Measurements from ENCODE around the gene SLCO2B1.

GRCh38 chr11:75114465-75114864 is 36.4 kb upstream of the SLCO2B1 start:
- TF ChIP-seq EZH2phosphoT487 (IDR thresholded peaks at IDR 0.05; ENCODE audit: insufficient read depth, low read depth), result no peak
- TF ChIP-seq EZH2 (IDR thresholded peaks at IDR 0.05; ENCODE audit: insufficient read depth, poor library complexity, severe bottlenecking), result no peak
